DMS53 treated with DMSO at 0.1 percent for 48 hours (cell line): ENCODE results near the gene TRIP13.
"Not testable (repeated sequence)": the region's sequence is repeated elsewhere in the genome, so short reads cannot be mapped to it uniquely, and the experiment has no call there.

Experiments used
- DNase-seq: peaks from one replicate; lab custom pipeline; 2025; ENCODE audit not compliant: unreplicated experiment; lab: John Stamatoyannopoulos, UW

Gene TRIP13

GRCh38 chr5:934381-934967 lies 41.8 kb downstream of the TRIP13 start:
- not testable (repeated sequence) for DNase-seq

GRCh38 chr5:935510-936084 lies 42.9 kb downstream of the TRIP13 start:
- no peak for DNase-seq

GRCh38 chr5:936149-937144 lies 43.8 kb downstream of the TRIP13 start:
- no peak for DNase-seq

GRCh38 chr5:937151-937924 lies 44.7 kb downstream of the TRIP13 start:
- no peak for DNase-seq

- DNase-seq: no peak
These were observed 46.7 kb downstream of the TRIP13 start for GRCh38 chr5:939368-939767.

- DNase-seq: not testable (repeated sequence)
These were observed 48.1 kb downstream of the TRIP13 start for GRCh38 chr5:940741-941140.

GRCh38 chr5:943201-943917 lies 50.7 kb downstream of the TRIP13 start:
- no peak for DNase-seq

- DNase-seq: no peak
These were observed 51.4 kb downstream of the TRIP13 start for GRCh38 chr5:943918-944620.

- DNase-seq: no peak
These were observed 51.9 kb downstream of the TRIP13 start for GRCh38 chr5:944621-944927.

- no peak for DNase-seq
These were observed 52.5 kb downstream of the TRIP13 start for GRCh38 chr5:944992-945685.

- peak; percentile 15 for DNase-seq
These were observed 53.2 kb downstream of the TRIP13 start for GRCh38 chr5:945691-946551.

- DNase-seq: no peak
These were observed 54.3 kb downstream of the TRIP13 start for GRCh38 chr5:946720-947625.

- no peak for DNase-seq
These were observed 55.2 kb downstream of the TRIP13 start for GRCh38 chr5:947626-948471.

GRCh38 chr5:948472-949274 lies 56.0 kb downstream of the TRIP13 start:
- DNase-seq: no peak

GRCh38 chr5:949275-949543 lies 56.5 kb downstream of the TRIP13 start:
- DNase-seq: no peak
